Spleen (tissue), 11 donors: ENCODE data around the gene CPE. TPM values are rescaled to one million over a fixed set of nuclear protein-coding genes. Genes with fewer than 3 reads are reported as not detected.

Experiments used
- DNase-seq: peaks from one replicate; pipeline ENCODE4 v3.0.0-alpha.2; 2020
- H3K27ac ChIP-seq, 8 donors: fragments of 200-600 bp; sonication (generic) in 7 of 8; 1 replicate in 4 of 8; 2 replicates in 4 of 8; pipeline versions ENCODE4 v1.5.0 to v1.8.0; 2016 to 2021; ENCODE audit warnings: inconsistent platforms in 4 of 8, mild to moderate bottlenecking in 4 of 8, moderate library complexity in 1 of 8
- H3K27me3 ChIP-seq, 7 donors: fragments of 200-600 bp; sonication (generic) in 6 of 7; replicated peaks in 1 of 7; 1 replicate in 4 of 7; 2 replicates in 3 of 7; pipeline versions ENCODE4 v1.5.0 to v1.8.0; 2016 to 2021; ENCODE audit warnings: inconsistent platforms in 3 of 7, mild to moderate bottlenecking in 1 of 7
- H3K36me3 ChIP-seq, 6 donors: fragments of 200-600 bp; sonication (generic) in 5 of 6; 1 replicate in 4 of 6; 2 replicates in 2 of 6; pipeline versions ENCODE4 v1.5.0 to v1.8.0; 2016 to 2021; ENCODE audit warnings: inconsistent platforms in 2 of 6
- H3K4me1 ChIP-seq, 6 donors: fragments of 200-600 bp; sonication (generic) in 5 of 6; 1 replicate in 3 of 6; 2 replicates in 3 of 6; pipeline versions ENCODE4 v1.5.0 to v1.8.0; 2016 to 2021; ENCODE audit warnings: inconsistent platforms in 3 of 6
- H3K4me3 ChIP-seq, 8 donors: fragments of 200-600 bp; sonication (generic) in 7 of 8; 1 replicate in 4 of 8; 2 replicates in 4 of 8; pipeline versions ENCODE4 v1.5.0 to v1.8.0; 2016 to 2021; ENCODE audit warnings: inconsistent platforms in 4 of 8, mild to moderate bottlenecking in 4 of 8, moderate library complexity in 2 of 8
- H3K9me3 ChIP-seq, 8 donors: fragments of 200-600 bp; sonication (generic) in 7 of 8; 1 replicate in 4 of 8; 2 replicates in 4 of 8; pipeline versions ENCODE4 v1.5.0 to v1.8.0; 2016 to 2021; ENCODE audit warnings: inconsistent platforms in 4 of 8
- CTCF ChIP-seq, 11 experiments: fragments of 200-600 bp in 7 of 11; fragments of 450-650 bp in 4 of 11; sonication (generic) in 4 of 11; IDR thresholded peaks in 8 of 11; conservative IDR thresholded peaks in 3 of 11; 1 replicate in 7 of 11; 2 replicates in 4 of 11; pipeline versions ENCODE4 v1.4.0 to v1.8.0; 2016 to 2021; ENCODE audit warnings: antibody characterized with exemption in 11 of 11, inconsistent platforms in 4 of 11, mild to moderate bottlenecking in 1 of 11
- POLR2A ChIP-seq, 3 donors: fragments of 450-650 bp; IDR thresholded peaks; one replicate each; pipeline ENCODE4 v1.5.1; 2017; ENCODE audit warnings: antibody characterized with exemption in 3 of 3, mild to moderate bottlenecking in 1 of 3
- POLR2AphosphoS5 ChIP-seq, 3 donors: sonication (generic); formaldehyde crosslinking; IDR thresholded peaks; one replicate each; pipeline ENCODE4 v1.5.1; 2017; ENCODE audit warnings: antibody characterized with exemption in 3 of 3
- WGBS, 5 donors: extraction: QIAGEN DNeasy Blood & Tissue Kit in 3 of 5; methylation state at CpG; one replicate each; pipeline versions ENCODE4 v1.1.5 to v1.1.7; 2013 to 2018; 5-methylcytosine and 5-hydroxymethylcytosine counted together
- intact Hi-C: fragments of 100-400 bp; cut with DNase I; formaldehyde crosslinking; loops from one replicate; pipeline ENCODE4 v1.15.0; 2023; ENCODE audit warnings: low total_unique reads
- polyA plus RNA-seq, 3 donors: library from polyadenylated mRNA; stranded (reverse); fragments of 200-250 nt; gene quantifications; one replicate each; pipeline ENCODE4 v1.2.1, GENCODE V29; 2013
- total RNA-seq, 7 donors: library from RNA; depleted of rRNA in 3 of 7; stranded (reverse); fragments of >200 nt in 3 of 7; fragmentation: NEBNext Ultra II Directional in 4 of 7; extraction: Animal tissue kit (Norgen Biotek cat#: 25700) in 4 of 7; gene quantifications; one replicate each; pipeline versions ENCODE4 v1.1.0 to v1.2.1, GENCODE V29; 2016 to 2021
- donor health status: healthy with polysubstance abuse.
- donor health status: DM: no; HTN: no; CAD: no; lungs with moderate emphysema.
- donor health status: DM: no; HTN: no; CAD: no.
- donor health status: Bipolar disorder and iron deficiency.
- donor health status: healthy.
- donor health status: DM: no; HTN: no; CAD: no.
- donor health status: DM: yes; HTN: yes; CAD: no.

Gene CPE
- total and polyA plus RNA-seq, 10 donors, result 1.5 to 9.8 (median 6.2) TPM

- TF ChIP-seq POLR2A (IDR thresholded peaks at IDR 0.05), result no peak
- TF ChIP-seq CTCF (IDR thresholded peaks at IDR 0.05 in 8 of 11, conservative IDR thresholded peaks at IDR 0.05 in 3 of 11), result no peak
- no peak for TF ChIP-seq POLR2AphosphoS5 (IDR thresholded peaks at IDR 0.05)
- no peaks in the 10 kb centered on the region for H3K9me3 ChIP-seq
- no peaks in the 10 kb centered on the region for H3K4me1 ChIP-seq
- H3K4me3 ChIP-seq, result no peak overlapping the region
- 60 to 83% (median 78%) methylated on average over 7 of the region's 7 CpGs for WGBS, 5 donors
- H3K27ac ChIP-seq, result no peak overlapping the region
- peaks cover 0 to 12% (median 0%) of the 10 kb centered on the region in 7 donors for H3K27me3 ChIP-seq
- DNase-seq, result no peak
- intact Hi-C loops, result no loop called here
- no peaks in the 10 kb centered on the region for H3K36me3 ChIP-seq
Observed at GRCh38 chr4:165440415-165441158, 61.8 kb downstream of the CPE start.

- intact Hi-C loops, result no loop called here
- 68 to 93% (median 80%) methylated on average over 1 of the region's 1 CpG for WGBS, 5 donors
- Histone ChIP-seq H3K27ac (no peak overlapping the region), H3K36me3 (no peaks in the 10 kb centered on the region), H3K27me3 (peaks cover 0 to 6% (median 0%) of the 10 kb centered on the region in 7 donors), H3K4me1 (no peaks in the 10 kb centered on the region), H3K9me3 (no peaks in the 10 kb centered on the region), H3K4me3 (no peak overlapping the region)
- TF ChIP-seq CTCF (IDR thresholded peaks at IDR 0.05 in 8 of 11, conservative IDR thresholded peaks at IDR 0.05 in 3 of 11), result no peak
- no peak for TF ChIP-seq POLR2A (IDR thresholded peaks at IDR 0.05)
- TF ChIP-seq POLR2AphosphoS5 (IDR thresholded peaks at IDR 0.05), result no peak
- no peak for DNase-seq
Observed at GRCh38 chr4:165443276-165443675, 64.5 kb downstream of the CPE start.

DNA sequence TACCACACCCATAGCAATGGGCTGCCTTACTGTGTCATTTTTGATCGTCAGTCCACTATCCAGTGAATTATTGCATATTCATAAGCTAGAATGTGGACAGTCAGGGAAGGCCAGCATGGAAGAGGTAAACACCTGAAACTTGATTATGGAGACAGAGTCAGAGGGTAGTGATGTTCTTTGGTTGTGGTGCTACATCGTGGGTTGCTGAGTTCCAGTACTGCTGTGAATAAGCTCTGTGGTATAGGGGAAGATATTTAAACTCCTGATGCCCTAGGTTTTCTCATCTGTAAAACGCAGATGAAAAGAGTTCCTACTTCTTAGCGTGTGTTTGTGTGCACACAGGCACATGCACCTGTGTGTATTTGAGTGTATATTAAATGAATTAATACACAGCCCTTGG is 69.9 kb downstream of the CPE start:
- 89 to 95% (median 93%) methylated on average over 4 of the region's 4 CpGs for WGBS, 5 donors
- no peaks in the 10 kb centered on the region for H3K27me3 ChIP-seq
- intact Hi-C loops, result no loop called here
- H3K4me3 ChIP-seq, result no peak overlapping the region
- no peak overlapping the region for H3K27ac ChIP-seq
- no peak for TF ChIP-seq POLR2AphosphoS5 (IDR thresholded peaks at IDR 0.05)
- H3K4me1 ChIP-seq, result no peaks in the 10 kb centered on the region
- no peak for DNase-seq
- H3K36me3 ChIP-seq, result no peaks in the 10 kb centered on the region
- no peaks in the 10 kb centered on the region for H3K9me3 ChIP-seq

DNA sequence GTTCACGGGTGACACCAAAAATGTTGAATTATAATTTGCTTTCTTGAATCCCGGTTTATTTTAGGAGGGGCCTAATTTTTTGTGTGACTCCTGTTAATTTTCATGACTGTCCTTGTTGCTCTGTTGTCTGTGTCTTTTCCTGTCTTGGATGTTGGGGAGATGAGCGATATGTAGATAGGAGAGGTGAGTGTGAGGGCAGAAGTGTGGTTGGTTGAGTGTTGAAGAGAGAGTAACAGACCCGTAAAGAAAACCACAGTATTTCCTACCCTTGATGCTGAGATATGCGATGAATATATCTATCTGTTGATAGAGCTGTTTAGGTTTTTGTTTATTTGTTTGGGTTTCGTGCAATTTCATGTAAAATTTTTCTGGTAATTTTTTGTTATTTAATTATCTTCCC is 70.5 kb downstream of the CPE start:
- TF ChIP-seq CTCF (IDR thresholded peaks at IDR 0.05 in 8 of 11, conservative IDR thresholded peaks at IDR 0.05 in 3 of 11) (no peak), POLR2A (IDR thresholded peaks at IDR 0.05) (no peak), POLR2AphosphoS5 (IDR thresholded peaks at IDR 0.05) (no peak)
- no peak for DNase-seq
- H3K27ac ChIP-seq, result no peak overlapping the region

More for the DNA sequence above, 70.5 kb downstream of the CPE start:
- H3K36me3 ChIP-seq, result no peaks in the 10 kb centered on the region
- no peaks in the 10 kb centered on the region for H3K4me1 ChIP-seq
- H3K9me3 ChIP-seq, result no peaks in the 10 kb centered on the region
- no peaks in the 10 kb centered on the region for H3K27me3 ChIP-seq
- intact Hi-C loops, result no loop called here
- H3K4me3 ChIP-seq, result no peak overlapping the region
- 61 to 78% (median 75%) methylated on average over 6 of the region's 6 CpGs for WGBS, 5 donors
